HEK293T (cell line): Measurements from ENCODE around the gene DLX4.

Experiments used
- ELF4 ChIP-seq: fragments of 450-650 bp; IDR thresholded peaks from 2 replicates; pipeline ENCODE4 v1.6.1; 2017; ENCODE audit warnings: antibody characterized with exemption
- FOXA1 ChIP-seq: fragments of 450-650 bp; IDR thresholded peaks from 2 replicates; pipeline ENCODE4 v1.6.1; 2016; ENCODE audit warnings: mild to moderate bottlenecking
- FOXM1 ChIP-seq: fragments of 450-650 bp; IDR thresholded peaks from 2 replicates; pipeline ENCODE4 v1.6.1; 2017; ENCODE audit warnings: mild to moderate bottlenecking, borderline replicate concordance
- L3MBTL2 ChIP-seq: fragments of 450-650 bp; conservative IDR thresholded peaks from 2 replicates; pipeline ENCODE4 v1.6.1; 2016; ENCODE audit warnings: mild to moderate bottlenecking
- SP1 ChIP-seq: fragments of 450-650 bp; IDR thresholded peaks from 2 replicates; pipeline ENCODE4 v1.6.1; 2017
- ZNF384 ChIP-seq: fragments of 450-650 bp; IDR thresholded peaks from 2 replicates; pipeline ENCODE4 v1.6.1; 2016

DNA sequence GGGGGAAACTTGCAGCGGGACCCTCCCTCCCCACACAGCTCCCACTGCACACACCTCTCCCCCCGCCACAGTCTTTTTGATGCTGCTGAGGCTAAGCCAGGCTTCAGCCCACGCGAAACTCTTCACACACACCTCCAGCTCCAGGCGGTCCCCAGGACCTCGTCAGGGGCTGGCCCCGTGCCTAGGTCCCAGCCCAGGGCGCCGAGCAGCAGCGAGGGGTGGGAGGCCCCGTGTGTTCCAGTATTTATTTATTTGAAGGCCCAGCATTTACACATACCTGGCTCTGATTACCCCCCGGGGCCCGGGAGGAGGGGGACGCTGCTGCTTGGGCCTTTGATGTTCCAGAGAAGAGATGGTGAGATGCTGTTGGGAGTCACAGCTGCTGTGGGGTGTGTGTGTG lies 44.9 kb upstream of the DLX4 start:
- no peak for TF ChIP-seq ELF4
- no peak for TF ChIP-seq FOXA1
- no peak for TF ChIP-seq SP1
- TF ChIP-seq L3MBTL2: no peak
- TF ChIP-seq FOXM1: no peak
- TF ChIP-seq ZNF384: no peak
